HL-60 (cell line): ENCODE results near the gene DDAH1.

ENCODE experiments used
- DNase-seq, 2 experiments: peaks; one replicate each; pipeline ENCODE4 v3.0.0-alpha.2; 2010 to 2020; ENCODE audit warnings: low read depth in 1 of 2, low spot score in 1 of 2
- H3K27ac ChIP-seq: fragments of 250-450 bp; sonication (Bioruptor Pico); replicated peaks from 2 replicates; pipeline ENCODE4 v1.5.1; 2020; ENCODE audit warnings: mild to moderate bottlenecking, moderate library complexity
- H3K27me3 ChIP-seq: fragments of 250-450 bp; sonication (Bioruptor Pico); 2 replicates; pipeline ENCODE4 v1.5.1; 2021; ENCODE audit warnings: mild to moderate bottlenecking, moderate library complexity; ENCODE audit not compliant: insufficient read depth, poor library complexity, severe bottlenecking
- H3K4me3 ChIP-seq: replicated peaks from 2 replicates; pipeline ENCODE4 v1.5.1; 2011; ENCODE audit warnings: mild to moderate bottlenecking, control low read depth, low read length; ENCODE audit not compliant: insufficient read depth
- CTCF ChIP-seq: IDR thresholded peaks from one replicate; pipeline ENCODE4 v1.5.1; 2011; ENCODE audit warnings: low read length, control low read depth, inconsistent platforms; ENCODE audit not compliant: insufficient read depth
- GABPA ChIP-seq: IDR thresholded peaks from 2 replicates; pipeline ENCODE4 v1.6.1; 2012; ENCODE audit warnings: low read depth
- POLR2AphosphoS5 ChIP-seq: IDR thresholded peaks from 2 replicates; pipeline ENCODE4 v1.6.1; 2012; ENCODE audit warnings: low read depth
- REST ChIP-seq: IDR thresholded peaks from 2 replicates; pipeline ENCODE4 v1.6.1; 2012; ENCODE audit warnings: low read depth; ENCODE audit not compliant: insufficient replicate concordance
- SPI1 ChIP-seq: IDR thresholded peaks from 2 replicates; pipeline ENCODE4 v1.6.1; 2012; ENCODE audit warnings: low read depth, mild to moderate bottlenecking, borderline replicate concordance

Gene DDAH1

GRCh38 chr1:85357817-85358216 lies 107.1 kb downstream of the DDAH1 start:
- DNase-seq = no peak
- no peak overlapping the region for H3K4me3 ChIP-seq

GRCh38 chr1:85356130-85356529 lies 108.8 kb downstream of the DDAH1 start:
- TF ChIP-seq POLR2AphosphoS5 (no peak), REST (no peak), GABPA (no peak), SPI1 (no peak), CTCF (no peak)
- no peak overlapping the region for H3K27ac ChIP-seq
- H3K4me3 ChIP-seq = no peak overlapping the region

More at GRCh38 chr1:85357817-85358216, 107.1 kb downstream of the DDAH1 start:
- TF ChIP-seq REST (no peak), POLR2AphosphoS5 (no peak), GABPA (no peak), CTCF (no peak), SPI1 (no peak)
- Histone ChIP-seq H3K27ac (no peak overlapping the region), H3K27me3 (no peaks in the 10 kb centered on the region)

GRCh38 chr1:85352055-85352454 lies 112.9 kb downstream of the DDAH1 start:
- no peak for DNase-seq
- no peaks in the 10 kb centered on the region for H3K27me3 ChIP-seq
- H3K4me3 ChIP-seq = no peak overlapping the region
- no peak overlapping the region for H3K27ac ChIP-seq
- TF ChIP-seq POLR2AphosphoS5 (no peak), CTCF (no peak), REST (no peak), SPI1 (no peak), GABPA (no peak)

More at GRCh38 chr1:85356130-85356529, 108.8 kb downstream of the DDAH1 start:
- DNase-seq = no peak
- no peaks in the 10 kb centered on the region for H3K27me3 ChIP-seq
